GM21825 (cell line): ENCODE results near the gene CLPSL1.

Experiments
- ATAC-seq: cut with Tn5 transposase; IDR thresholded peaks from one replicate; pipeline ENCODE4 v1.9.1; 2021; ENCODE audit warnings: mild to moderate bottlenecking, moderate library complexity; ENCODE audit not compliant: unreplicated experiment

Gene CLPSL1

DNA sequence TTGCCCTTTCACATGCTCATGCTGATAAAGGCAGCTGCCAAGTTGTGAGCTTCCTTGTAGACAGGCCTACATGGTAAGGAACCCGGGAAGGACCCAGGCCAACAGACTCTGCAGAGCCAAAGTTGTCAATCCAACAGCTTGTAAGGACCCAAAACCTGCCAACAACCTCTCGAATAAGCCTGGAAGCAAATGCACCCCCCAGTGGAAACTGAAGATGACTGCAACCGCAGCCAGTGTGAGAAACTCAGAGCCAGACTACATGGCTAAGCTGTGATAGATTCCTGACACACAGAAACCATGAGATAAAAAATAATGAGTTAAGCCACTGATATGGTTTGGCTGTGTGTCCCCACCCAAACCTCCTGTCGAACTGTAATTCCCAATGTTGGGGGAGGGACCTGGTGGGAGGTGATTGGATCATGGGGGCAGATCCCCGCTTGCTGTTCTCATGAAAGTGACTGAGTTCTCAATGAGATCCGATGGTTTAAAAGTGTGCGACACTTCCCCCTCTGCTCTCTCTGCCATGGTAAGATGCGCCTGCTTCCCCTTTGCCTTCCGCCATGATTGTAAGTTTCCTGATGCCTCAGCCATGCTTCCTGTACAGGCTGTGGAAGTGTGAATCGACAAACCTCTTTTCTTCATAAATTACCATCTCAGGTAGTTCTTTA, 23.2 kb upstream of the CLPSL1 start:
- ATAC-seq, result no peak

DNA sequence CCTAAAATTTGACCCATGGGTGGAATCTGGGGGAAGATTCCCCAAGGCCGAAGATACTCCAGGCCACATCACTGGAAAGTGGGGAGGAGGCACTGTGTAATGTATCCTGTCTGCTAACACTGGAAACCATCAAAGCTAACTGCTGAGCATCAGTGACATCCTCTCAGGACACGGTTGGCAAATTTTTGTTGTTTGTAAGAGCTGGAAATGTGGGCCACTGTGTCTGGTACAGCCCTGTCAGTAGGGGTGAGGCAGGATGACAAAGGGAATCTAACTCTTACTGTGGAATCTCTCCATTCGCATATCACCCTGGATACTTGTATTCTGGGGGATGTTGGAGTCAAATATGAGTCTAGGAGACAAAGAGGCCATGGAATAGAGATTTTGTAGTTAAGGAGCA, 21.4 kb upstream of the CLPSL1 start:
- ATAC-seq, result no peak

DNA sequence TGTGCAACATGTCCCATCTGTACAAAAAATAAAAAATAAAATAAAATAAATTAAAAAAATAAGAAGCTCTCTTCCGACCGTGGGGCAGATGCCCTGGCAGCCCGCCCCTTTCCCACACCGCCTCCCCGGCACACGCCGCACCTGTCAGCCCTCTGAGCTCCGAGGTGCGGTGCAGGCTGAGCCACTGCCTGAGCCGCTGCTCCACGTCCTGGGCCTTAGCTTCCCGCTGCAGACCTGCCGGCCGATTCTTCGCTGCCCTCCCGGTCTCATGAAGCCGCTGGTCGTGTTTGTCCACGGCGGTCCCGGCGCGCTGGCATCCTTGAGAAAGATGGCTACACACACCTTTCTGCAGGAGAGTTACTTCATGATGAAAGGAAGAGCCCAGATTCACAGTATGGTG, 15.1 kb upstream of the CLPSL1 start:
- no peak for ATAC-seq

DNA sequence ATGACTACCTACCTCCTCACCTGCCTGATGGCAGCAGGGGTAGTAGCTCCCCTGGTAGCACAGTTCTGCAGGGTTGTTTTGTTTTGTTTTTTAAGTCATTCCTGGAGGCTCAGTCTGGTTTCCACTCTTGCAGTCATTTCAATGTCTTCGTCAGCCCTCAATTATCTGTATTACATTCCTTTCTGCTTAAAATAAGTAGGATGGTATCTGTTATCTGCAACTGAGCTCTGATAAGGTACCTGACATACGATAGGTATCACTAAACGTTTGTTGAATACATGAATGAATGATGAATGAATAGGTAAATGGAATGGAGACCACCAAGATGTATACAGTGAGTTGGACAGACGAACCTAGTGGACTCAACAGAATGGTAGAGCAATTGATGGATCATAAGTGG, 11.6 kb upstream of the CLPSL1 start:
- no peak for ATAC-seq

DNA sequence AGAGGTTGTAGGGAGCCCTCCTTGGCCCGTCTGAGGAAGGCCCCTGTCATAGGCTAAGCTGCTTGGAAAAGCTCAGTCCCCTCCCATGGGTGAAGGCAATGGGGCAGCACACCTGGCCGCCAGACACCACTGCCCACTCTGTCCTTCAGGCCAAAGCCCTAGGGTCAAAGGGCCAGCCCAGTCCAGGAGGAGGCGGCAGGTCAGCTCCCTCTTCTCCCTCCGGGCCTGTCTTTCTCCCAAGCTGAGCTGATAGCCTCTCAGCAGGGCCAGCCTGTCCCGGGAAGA, 9.5 kb upstream of the CLPSL1 start:
- ATAC-seq, result no peak

DNA sequence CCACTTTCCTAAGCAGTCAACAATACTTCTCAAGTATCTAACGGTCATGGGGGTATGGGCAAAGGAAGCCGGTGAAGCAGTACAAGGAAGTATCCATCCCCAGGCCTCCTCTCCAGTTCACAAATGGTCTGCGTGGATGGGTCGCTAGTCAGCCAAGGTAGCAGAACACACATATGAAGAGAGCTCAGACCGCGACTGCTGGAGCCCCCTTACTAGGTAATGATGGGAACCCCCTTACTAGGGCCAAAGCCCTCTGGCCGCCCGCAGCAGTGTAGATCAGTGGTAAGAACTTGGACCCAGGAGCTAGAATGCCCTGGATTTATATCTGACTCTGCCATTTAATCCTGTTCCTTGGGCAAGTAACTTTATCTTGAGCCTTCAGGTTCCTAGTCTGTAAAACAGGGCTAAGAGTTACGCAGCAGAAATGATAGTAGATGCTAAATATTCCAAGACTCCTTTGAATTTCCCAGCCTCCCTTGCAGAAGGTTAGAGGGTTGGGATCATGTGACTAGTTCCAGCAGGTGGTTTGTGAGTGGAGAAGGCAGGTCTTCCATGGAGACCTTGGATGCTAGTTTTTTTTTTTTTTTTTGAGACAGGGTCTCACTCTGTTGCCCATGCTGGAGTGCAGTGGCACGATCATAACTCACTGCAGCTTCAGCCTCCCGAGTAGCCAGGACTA, 6.6 kb upstream of the CLPSL1 start:
- no peak for ATAC-seq

DNA sequence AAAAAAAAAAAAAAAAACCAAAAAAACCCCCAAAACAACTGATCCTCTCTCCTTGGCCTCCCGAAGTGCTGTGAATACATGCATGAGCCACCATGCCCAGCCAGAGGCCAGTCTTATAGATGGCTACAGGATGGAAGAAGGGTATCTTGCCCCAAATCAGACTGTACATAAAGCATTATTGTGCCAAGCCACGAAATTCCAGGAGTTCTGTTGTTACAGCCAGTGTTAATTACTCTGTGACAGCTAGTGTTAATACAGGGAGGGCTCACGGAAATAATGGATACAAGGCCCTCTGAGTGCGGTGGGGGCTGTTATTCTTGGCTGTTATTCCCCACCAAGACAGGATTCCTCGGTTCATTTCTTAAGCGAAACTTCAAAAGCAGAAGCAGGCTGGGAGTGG, 5.8 kb upstream of the CLPSL1 start:
- ATAC-seq, result no peak

DNA sequence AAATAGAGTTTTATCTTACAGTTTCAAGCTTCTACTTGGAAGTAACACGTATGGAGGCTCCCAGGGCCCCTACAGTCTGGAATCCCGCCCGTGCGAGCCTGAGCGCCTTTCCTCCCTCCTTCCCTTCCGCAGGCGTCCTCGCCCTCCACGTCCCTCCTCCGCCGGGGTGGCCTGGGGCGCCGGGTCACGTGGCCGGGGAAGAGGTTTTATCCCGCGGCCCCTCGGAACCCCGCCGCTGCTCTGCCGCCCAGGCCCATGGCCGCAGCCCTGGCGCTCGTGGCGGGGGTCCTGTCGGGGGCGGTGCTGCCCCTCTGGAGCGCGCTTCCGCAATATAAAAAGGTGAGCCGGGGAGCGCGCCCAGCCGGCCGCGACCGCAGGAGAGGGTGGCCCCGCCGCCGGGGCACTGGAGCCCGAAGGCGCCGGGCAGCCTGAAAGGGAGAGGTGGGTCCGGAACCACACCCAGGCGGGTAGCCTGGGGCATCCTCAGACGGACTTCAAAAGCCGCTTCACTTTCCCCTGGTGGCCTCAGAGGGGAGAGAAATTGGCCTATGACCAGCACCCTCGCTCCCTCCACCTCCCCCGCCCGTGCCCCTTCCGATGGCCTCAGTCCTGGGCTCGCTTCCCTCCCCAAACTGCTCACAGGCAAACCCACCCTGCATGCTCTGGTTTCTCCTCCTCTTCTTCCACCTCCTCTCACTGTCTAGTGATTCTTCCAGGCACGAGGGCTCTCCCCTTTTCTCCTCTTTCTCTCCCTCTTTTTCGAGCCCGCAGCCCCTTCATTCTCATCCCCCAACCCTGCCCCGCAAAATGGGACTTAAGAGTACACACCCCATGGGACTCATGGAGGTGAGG, 4.2 kb upstream of the CLPSL1 start, which contains the start of gene CLPSL2:
Gene CLPSL2 (plus strand): TSS at position 235 of the 852 bp plus-strand sequence. CDS start 21 bp downstream, at position 256.
- no peak for ATAC-seq

DNA sequence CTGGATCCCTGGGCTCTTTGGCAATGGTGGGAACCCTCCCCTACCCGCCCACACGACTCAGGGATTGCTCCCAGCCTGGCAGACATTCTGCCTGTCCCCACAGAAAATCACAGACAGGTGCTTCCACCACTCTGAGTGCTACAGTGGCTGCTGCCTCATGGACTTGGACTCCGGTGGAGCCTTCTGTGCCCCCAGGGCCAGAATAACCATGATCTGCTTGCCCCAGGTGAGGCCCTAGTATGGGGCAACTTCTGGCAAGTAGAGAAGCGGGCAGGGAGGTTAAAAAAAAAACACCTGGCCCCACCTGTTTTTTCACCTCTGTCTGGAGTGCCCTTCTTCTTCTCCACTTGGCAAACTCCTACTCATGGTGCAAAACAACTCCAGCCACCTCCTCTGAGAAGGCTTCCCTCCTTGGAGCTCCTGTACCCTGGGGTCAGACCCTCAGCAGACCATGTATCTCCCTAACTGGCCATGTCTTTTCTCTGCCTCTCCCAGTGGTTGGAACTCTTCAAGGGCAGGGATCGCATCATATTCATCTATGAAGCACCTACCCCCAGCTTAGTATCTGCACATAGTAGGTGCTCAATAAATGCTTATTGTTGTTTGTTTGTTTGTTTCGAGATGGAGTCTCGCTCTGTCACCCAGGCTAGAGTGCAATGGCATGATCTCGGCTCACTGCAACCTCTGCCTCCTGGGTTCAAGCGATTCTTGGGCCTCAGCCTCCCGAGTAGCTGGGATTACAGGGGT, 3.3 kb upstream of the CLPSL1 start:
- ATAC-seq, result no peak

DNA sequence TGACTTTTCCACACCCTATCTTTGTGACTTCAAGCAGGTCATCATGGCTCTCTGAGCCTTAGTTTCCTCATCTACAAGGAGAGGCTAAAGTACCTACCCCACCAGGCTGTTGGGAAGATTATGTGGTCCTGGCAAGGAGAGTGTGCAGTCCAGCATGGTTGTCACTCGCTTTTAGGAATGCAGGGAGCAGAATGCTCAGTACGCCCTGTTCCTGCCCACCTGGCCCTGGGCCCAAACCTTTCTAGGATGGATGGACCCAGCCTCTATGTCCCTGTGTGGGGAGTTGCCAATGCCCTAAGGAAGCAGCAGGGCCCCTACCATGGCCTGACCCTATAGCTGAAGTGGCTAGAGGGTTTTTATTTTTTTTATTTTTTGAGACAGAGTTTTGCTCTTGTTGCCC, 2.4 kb upstream of the CLPSL1 start:
- ATAC-seq, result no peak

DNA sequence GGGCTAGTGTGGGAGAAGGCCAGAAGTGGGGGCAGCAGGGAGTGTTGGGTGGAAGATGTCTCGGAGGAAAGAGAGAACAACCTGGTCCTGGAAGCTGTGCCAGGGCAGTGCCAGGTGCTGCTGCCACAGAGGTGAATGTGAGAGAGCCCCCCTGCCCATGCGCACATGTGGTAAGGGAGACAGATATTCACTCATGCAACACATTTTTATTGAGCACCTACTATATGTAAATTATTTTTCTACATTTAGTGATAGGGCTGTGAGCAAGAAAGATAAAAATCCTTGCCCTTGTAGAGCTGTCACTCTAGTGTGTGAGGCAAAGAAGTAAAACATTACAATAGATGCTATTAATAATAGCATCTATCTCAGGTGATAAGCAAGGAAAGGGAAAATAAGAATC, 471 bp downstream of the CLPSL1 start:
- ATAC-seq, result no peak

DNA sequence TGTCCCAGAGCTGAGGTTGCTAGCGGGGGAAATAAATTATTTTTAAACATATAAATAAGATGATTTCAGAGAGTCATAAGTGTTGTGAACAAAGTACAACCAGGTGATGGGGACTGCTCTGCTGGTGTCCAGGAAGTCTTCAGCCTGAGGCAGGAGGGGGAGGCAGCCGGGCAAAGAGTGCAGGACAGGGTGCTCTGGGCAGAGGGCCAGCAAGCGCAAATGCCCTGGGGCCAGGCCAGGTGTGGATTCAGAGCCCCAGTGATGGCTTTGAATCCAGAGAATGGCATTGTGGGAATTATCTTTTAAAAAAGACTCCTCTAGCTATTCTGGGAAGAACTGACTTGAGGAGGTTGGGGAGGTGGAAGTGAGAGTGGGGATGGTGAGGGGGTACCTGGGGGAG, 1.6 kb downstream of the CLPSL1 start:
- no peak for ATAC-seq

DNA sequence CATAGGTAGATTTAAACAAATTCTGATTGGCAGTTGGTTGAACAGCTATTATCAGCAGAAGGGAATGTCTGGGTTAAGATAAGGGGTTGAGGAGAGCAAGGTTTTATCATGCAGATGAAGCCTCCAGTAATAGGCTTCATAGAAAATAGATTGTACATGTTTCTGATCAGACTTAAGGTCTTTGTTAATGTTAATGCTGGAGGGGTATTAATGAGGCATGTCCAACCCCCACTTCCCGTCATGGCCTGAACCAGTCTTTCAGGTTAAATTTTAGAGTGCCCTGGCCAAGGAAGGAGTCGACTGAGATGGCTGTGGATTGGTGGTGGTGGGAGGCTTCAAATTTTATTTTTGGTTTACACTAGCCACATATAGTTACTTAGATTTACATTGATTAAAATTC, 3.4 kb downstream of the CLPSL1 start:
- no peak for ATAC-seq

DNA sequence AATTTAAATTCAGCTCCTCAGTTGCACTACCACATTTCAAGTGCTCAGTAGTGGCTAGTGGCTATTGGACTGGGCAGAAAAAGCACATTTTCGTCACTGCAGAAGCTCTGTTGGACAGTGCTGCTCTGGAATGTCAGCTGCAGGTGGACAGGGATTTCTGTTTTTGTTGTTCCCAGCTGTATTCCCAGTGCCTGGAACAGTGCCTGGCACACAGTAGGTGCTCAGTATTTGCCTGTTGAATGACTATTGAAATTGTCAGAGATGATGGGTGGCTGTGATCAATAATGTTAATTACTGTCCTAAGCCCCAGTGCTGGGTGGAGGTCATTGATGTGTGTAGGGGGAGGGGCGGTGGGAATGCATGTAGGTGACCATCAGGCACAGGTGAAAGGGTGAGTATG, 5.5 kb downstream of the CLPSL1 start:
- no peak for ATAC-seq

DNA sequence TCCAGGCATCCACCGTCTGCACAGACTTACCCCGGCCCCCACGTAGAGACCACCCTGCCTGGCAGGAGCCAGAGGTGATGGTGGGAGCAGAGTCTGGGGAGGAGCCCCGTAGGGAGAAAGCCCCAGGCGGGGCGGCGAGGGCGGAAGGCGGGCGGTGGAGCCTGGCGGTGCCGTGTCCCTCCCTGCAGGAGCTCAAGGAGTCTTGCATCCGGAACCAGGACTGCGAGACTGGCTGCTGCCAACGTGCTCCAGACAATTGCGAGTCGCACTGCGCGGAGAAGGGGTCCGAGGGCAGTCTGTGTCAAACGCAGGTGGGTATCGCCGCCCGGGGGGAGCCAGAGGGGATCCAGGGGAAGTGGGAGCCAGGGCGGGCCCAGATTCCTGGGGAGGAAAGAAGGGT, 6.0 kb downstream of the CLPSL1 start:
- no peak for ATAC-seq

DNA sequence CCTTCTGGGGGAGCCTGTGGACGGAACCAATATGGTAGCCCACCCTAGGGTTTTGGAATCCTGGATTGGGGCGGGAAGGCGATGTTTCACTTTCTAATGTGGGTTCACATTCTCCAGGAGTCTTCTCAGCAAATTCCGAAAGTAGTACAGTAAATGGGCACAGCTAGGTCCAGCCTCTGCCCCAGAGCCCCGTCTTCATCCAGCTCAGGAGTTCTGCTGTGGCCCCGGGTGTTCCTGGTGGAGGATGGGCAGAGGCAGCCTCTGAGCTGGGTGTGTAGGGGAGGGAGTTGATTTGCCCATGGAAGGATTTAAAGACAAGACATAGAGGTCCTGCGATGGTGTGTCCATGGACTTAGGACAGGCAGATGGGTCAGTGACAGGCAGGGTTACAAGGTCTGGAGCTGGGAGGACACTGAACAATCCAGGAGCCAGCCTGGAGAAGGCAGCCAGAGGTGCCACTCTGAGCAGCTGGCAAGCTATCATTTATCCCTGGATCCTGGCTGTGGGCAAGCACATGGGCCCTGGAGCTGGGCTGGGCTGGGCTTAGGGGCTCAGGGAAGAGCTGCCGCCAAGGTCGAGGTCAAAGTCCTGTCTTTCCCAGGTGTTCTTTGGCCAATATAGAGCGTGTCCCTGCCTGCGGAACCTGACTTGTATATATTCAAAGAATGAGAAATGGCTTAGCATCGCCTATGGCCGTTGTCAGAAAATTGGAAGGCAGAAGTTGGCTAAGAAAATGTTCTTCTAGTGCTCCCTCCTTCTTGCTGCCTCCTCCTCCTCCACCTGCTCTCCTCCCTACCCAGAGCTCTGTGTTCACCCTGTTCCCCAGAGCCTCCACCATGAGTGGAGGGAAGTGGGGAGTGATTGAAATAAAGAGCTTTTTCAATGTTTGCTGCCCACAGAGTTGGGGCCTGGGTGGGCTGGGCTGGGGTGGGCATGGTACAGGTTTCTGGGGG, 6.7 kb downstream of the CLPSL1 start:
- no peak for ATAC-seq

DNA sequence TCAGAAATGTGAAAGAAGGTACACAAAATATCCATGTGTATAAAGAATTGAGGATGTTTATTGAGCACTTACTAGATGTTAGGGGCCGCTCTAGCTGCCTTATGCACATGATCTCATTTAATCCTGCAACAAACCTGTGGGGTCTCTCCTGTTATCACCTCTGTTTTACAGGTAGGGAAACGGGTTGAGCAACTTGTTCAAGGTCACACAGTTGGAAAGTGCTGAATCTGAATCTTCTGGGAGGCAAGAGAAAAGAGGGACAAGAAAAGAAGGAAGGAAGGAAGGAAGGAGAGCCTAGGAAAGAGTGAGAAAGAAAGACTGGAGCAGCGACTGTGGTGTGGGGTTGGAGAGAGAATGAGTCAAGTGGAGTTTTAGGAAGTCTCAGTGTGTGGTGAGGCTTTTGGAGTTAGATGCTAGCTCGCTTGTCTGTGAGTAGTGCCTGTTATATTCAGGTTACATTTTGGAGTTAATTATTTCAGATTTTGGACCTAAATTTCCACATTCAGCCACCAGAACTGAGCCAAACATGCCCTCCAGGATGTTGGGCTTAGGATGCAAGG, 7.7 kb downstream of the CLPSL1 start:
- ATAC-seq, result no peak

DNA sequence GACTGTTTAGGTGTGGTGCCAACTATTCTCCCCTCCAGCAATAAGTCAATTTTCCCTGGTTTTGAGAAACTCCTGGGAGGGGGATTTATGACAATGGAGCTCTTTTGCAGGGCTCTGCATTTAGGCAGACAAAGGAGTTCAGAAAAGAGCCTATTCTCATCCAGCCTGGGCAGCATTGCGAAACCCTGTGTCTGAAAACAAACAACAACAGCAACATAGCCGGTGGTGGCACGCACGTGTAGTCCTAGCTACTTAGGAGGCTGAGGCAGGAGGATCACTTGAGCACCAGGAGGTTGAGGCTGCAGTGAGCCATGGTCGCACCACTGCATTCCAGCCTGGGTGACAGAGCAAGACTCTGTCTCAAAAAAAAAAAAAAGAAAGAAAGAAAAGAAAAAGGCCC, 9.9 kb downstream of the CLPSL1 start:
- no peak for ATAC-seq

DNA sequence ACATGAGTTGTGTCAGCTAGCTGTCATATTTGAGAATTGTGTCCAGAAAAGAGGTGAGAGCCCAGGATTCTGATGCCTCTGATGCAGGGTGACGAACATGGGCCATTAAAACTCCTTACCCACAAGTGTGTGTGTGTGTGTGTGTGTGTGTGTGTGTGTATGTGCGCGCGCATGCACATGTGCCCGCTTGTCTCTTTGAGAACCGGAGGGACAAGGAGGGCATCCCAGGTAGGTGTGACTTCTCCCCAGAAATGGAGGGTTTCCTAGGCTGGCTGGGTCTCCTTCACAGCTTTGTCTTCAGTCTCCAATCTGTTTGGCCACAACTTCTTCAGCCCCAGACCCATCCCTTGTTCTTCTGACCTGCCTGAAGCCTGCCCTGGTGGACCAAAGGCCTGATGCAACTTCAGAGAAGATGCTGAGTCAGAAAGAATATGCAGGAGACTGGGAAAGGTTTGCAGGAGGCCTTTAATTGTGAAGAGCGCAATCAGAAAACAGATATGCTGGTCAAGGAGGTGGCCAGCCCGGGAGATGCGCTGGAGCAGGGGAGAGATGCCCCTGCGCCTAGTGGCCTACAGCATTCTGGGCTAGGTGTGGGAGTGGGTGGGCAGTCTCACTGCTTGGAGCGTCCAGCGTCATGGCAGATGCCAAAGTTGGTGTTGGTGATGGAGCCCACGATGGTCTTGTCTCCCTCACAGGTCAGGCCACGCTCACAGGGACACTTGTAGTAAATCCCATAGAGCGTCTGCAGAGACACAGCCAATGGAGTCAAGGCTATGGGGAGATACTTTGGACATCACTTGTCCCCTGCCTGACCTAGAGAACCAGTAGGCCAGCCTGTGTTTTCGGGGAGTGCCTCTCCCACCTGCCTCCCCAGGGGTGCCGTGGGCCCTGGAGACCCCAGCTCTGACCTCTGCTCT, 14.0 kb downstream of the CLPSL1 start:
- ATAC-seq, result no peak
